HEK293T (cell line): Measurements from ENCODE around the gene MCCC1.
A peak's percentile ranks its signal among the peaks of the same experiment; 100 is the strongest.

Experiments
- CTCF ChIA-PET: fragments of 350-600 bp; formaldehyde crosslinking; extraction: SDS; loops from one replicate; lab custom pipeline; 2021; ENCODE audit warnings: antibody characterized with exemption, inconsistent platforms; lab: Yijun Ruan, JAX
- POLR2A ChIA-PET: fragments of 350-600 bp; formaldehyde crosslinking; extraction: SDS; loops from one replicate; lab custom pipeline; 2020; ENCODE audit warnings: antibody characterized with exemption, inconsistent platforms; lab: Yijun Ruan, JAX
- DNase-seq: peaks from one replicate; pipeline ENCODE4 v3.0.0; 2012; ENCODE audit warnings: mixed read lengths; ENCODE audit errors: extremely low spot score
- ARNT ChIP-seq: fragments of 450-650 bp; IDR thresholded peaks from 2 replicates; pipeline ENCODE4 v1.6.1; 2017; ENCODE audit warnings: mild to moderate bottlenecking
- BHLHE40 ChIP-seq: fragments of 450-650 bp; IDR thresholded peaks from 2 replicates; pipeline ENCODE4 v1.6.1; 2016; ENCODE audit warnings: mild to moderate bottlenecking, moderate library complexity, borderline replicate concordance
- CTBP1 ChIP-seq: fragments of 450-650 bp; IDR thresholded peaks from 2 replicates; pipeline ENCODE4 v1.6.1; 2016; ENCODE audit warnings: borderline replicate concordance
- ELF4 ChIP-seq: fragments of 450-650 bp; IDR thresholded peaks from 2 replicates; pipeline ENCODE4 v1.6.1; 2017; ENCODE audit warnings: antibody characterized with exemption
- FOXA1 ChIP-seq: fragments of 450-650 bp; IDR thresholded peaks from 2 replicates; pipeline ENCODE4 v1.6.1; 2016; ENCODE audit warnings: mild to moderate bottlenecking
- FOXK2 ChIP-seq: fragments of 450-650 bp; IDR thresholded peaks from 2 replicates; pipeline ENCODE4 v1.6.1; 2016; ENCODE audit warnings: mild to moderate bottlenecking
- FOXM1 ChIP-seq: fragments of 450-650 bp; IDR thresholded peaks from 2 replicates; pipeline ENCODE4 v1.6.1; 2017; ENCODE audit warnings: mild to moderate bottlenecking, borderline replicate concordance
- HDGF ChIP-seq: fragments of 450-650 bp; IDR thresholded peaks from 2 replicates; pipeline ENCODE4 v1.6.1; 2017; ENCODE audit warnings: antibody characterized with exemption, borderline replicate concordance
- L3MBTL2 ChIP-seq: fragments of 450-650 bp; conservative IDR thresholded peaks from 2 replicates; pipeline ENCODE4 v1.6.1; 2016; ENCODE audit warnings: mild to moderate bottlenecking
- LEF1 ChIP-seq: fragments of 450-650 bp; IDR thresholded peaks from 2 replicates; pipeline ENCODE4 v1.6.1; 2017; ENCODE audit warnings: mild to moderate bottlenecking, borderline replicate concordance
- NFRKB ChIP-seq: fragments of 450-650 bp; IDR thresholded peaks from 2 replicates; pipeline ENCODE4 v1.6.1; 2016; ENCODE audit warnings: mild to moderate bottlenecking, moderate library complexity
- SP1 ChIP-seq: fragments of 450-650 bp; IDR thresholded peaks from 2 replicates; pipeline ENCODE4 v1.6.1; 2017
- SUZ12 ChIP-seq: fragments of 450-650 bp; IDR thresholded peaks from 2 replicates; pipeline ENCODE4 v1.6.1; 2016; ENCODE audit warnings: mild to moderate bottlenecking
- TARDBP ChIP-seq: fragments of 450-650 bp; IDR thresholded peaks from 2 replicates; pipeline ENCODE4 v1.6.1; 2016
- ZNF384 ChIP-seq: fragments of 450-650 bp; IDR thresholded peaks from 2 replicates; pipeline ENCODE4 v1.6.1; 2016
- TF ChIP-seq, protein P1 (sequence below): fragments of 450-650 bp; IDR thresholded peaks from 2 replicates; pipeline ENCODE4 v1.6.1; 2016

MCCC1 gene

GRCh38 chr3:183094711-183095110 is 4.6 kb downstream of the MCCC1 start:
- TF ChIP-seq FOXA1, result no peak
- TF ChIP-seq, protein P1, sequence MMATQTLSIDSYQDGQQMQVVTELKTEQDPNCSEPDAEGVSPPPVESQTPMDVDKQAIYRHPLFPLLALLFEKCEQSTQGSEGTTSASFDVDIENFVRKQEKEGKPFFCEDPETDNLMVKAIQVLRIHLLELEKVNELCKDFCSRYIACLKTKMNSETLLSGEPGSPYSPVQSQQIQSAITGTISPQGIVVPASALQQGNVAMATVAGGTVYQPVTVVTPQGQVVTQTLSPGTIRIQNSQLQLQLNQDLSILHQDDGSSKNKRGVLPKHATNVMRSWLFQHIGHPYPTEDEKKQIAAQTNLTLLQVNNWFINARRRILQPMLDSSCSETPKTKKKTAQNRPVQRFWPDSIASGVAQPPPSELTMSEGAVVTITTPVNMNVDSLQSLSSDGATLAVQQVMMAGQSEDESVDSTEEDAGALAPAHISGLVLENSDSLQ, result no peak
- no peak for TF ChIP-seq FOXM1
- no peak for TF ChIP-seq ZNF384
- TF ChIP-seq SP1, result no peak
- TF ChIP-seq ELF4, result no peak
- TF ChIP-seq NFRKB, result no peak
- TF ChIP-seq HDGF, result no peak
- no peak for TF ChIP-seq SUZ12
- ChIA-PET CTCF (no interaction called here), POLR2A (no interaction called here)
- no peak for DNase-seq

DNA sequence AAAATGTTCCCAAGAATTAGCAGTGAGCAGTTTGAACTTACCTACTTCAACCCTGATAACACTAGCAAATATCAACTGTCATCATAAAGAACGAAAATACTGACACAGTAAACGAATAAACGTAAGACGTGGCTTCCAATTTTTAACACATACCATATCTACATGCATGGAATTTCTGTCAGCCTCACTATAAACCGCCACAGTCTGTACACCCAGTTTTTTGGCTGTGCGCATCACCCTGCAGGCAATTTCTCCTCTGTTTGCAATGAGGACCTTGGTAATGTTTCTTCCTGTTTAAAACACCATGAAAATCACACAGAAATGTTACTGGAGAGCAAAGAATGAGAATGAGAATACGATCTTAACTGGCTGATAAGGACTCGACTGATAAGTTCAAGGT is 7.0 kb downstream of the MCCC1 start:
- CTCF ChIA-PET, result no interaction called here

DNA sequence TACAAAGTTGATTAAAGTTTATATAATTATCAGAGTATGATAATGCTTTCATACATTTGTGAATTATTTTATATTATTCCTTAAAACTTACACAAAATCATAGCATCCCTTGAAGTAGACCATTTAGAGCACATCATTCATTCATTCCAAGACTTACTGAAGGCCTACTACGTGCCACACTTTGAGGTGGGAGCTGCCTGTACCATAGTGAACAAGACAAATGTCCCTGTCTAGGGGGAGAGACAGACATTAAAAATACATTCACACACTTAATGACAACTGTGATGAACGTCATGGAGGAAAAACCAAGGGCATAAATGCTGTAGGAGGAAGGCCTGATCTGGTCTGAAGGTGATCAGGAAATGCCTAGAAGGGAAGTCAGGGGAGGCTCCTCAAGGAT is 12.1 kb downstream of the MCCC1 start:
- no peak for DNase-seq
- ChIA-PET CTCF (no interaction called here), POLR2A (no interaction called here)
- no peak for TF ChIP-seq ZNF384

More for the DNA sequence above, 7.0 kb downstream of the MCCC1 start:
- DNase-seq, result no peak
- TF ChIP-seq TARDBP (no peak), LEF1 (no peak), HDGF (no peak), ZNF384 (no peak), FOXK2 (no peak), NFRKB (no peak), CTBP1 (no peak), FOXM1 (no peak), ELF4 (no peak)
- TF ChIP-seq, protein P1, result no peak
- POLR2A ChIA-PET, result interaction anchor here (0.5 kb wide), 1 partner anchor 12 kb away, joined by 3 read pairs; no protein-coding TSS in a partner anchor

DNA sequence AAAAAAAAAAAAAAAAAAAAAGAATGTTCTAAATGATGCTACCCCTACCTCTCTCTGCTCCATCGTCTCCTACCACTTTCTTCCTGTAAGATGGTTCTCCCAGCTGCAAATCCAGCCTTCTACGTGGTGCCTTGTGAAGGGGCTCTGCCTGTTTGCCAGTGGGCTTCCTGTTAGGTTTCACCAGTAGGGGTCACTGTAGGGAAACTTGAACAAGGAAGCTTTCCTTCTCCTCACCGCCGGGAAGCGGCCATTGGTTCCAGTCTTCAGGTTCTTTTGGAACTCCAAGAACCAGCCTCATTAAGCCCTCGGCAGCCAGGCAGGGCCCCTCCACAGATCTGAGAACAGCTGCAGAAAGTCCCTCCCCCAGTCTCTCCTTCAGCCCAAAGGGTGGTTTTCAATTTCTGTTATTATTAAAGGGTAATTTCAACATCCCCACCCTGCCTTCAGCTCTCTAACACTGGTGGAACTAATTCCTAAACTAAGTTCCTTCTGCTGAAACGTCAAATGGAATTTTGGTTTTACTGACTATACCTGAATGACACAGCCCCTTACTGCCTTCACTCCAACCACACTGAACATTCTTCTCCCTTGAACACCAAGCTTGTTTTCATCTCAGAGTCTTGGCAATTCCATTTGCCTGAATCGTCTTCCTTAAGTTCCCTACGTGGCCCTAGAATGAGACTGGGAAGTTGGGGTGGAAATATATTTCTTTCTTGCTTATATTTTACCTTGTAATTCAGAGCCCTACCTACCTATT is 13.5 kb downstream of the MCCC1 start:
- CTCF ChIA-PET, result interaction anchor here (0.8 kb wide), 2 partner anchors 181 to 1469 kb away, joined by 3 read pairs; no protein-coding TSS in a partner anchor
- DNase-seq, result peak; percentile 28
- TF ChIP-seq FOXM1, result no peak
- no peak for TF ChIP-seq CTBP1
- TF ChIP-seq, protein P1, result no peak
- TF ChIP-seq BHLHE40, result no peak
- no peak for TF ChIP-seq L3MBTL2
- TF ChIP-seq TARDBP, result no peak
- TF ChIP-seq FOXK2, result no peak
- TF ChIP-seq ARNT, result no peak
- TF ChIP-seq FOXA1, result no peak
- TF ChIP-seq LEF1, result no peak
- POLR2A ChIA-PET, result no interaction called here

- ChIA-PET CTCF (no interaction called here), POLR2A (no interaction called here)
- DNase-seq, result no peak
- TF ChIP-seq HDGF (no peak), NFRKB (no peak), SP1 (no peak), ELF4 (no peak), LEF1 (no peak), FOXM1 (no peak), TARDBP (no peak), FOXK2 (no peak), L3MBTL2 (no peak), ZNF384 (no peak), CTBP1 (no peak), BHLHE40 (no peak), SUZ12 (no peak), ARNT (no peak), FOXA1 (no peak)
- TF ChIP-seq, protein P1, result no peak
Observed at GRCh38 chr3:183082355-183082915, 16.9 kb downstream of the MCCC1 start.

DNA sequence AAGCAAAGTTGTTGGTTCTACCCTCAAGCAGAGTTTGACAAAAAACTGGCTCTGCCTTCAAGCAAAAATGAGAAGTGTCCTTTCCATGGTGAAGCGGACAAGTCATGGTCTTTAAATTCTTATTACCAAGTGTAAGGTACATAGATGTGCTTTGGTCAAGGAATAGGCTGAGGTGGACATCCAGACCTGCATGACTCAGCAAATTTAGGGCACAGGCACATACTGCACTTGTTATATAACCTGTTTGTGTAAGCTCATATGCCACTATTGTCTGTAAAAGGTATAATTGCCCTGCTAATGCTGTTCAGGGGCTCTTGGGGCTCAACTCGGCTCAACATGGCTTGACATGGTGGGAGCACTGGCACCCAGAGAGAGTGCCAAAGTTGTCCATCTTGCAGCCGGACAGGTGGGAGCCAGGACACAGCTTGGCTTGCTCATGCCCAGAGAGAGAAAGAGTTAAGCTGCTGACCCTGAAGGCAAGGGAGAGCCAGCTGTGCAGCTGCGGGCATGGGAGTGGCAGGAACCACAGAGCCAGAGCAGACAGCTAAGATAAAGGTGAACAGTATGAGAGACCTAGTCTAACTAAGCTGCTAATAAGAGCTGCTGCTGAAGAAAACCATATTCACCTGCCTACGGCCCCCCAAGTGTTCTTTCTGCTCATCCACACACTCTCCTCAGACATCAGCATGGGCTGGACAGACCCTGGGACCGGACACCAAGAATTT is 17.7 kb downstream of the MCCC1 start:
- ChIA-PET CTCF (no interaction called here), POLR2A (no interaction called here)
- no peak for DNase-seq

More for the DNA sequence above, 17.7 kb downstream of the MCCC1 start:
- no peak for TF ChIP-seq FOXM1
- TF ChIP-seq ELF4, result no peak
- TF ChIP-seq BHLHE40, result no peak
- TF ChIP-seq CTBP1, result no peak
- no peak for TF ChIP-seq NFRKB
- TF ChIP-seq SP1, result no peak
- TF ChIP-seq L3MBTL2, result no peak
- TF ChIP-seq, protein P1, result no peak
- TF ChIP-seq HDGF, result no peak
- TF ChIP-seq TARDBP, result no peak
- TF ChIP-seq FOXK2, result no peak
- no peak for TF ChIP-seq ARNT
- no peak for TF ChIP-seq SUZ12
- TF ChIP-seq ZNF384, result no peak
- no peak for TF ChIP-seq FOXA1
- no peak for TF ChIP-seq LEF1
